ENCODE measurements around the gene ATMIN. TPM values are rescaled to one million over a fixed set of nuclear protein-coding genes. Genes with fewer than 3 reads are reported as not detected.

ATMIN gene
- total and polyA plus RNA-seq, 2 of the 13 experiments (the other 11 are each of a cell fraction or from before 2014, with no cell fraction given) = 34.6 to 60.4 TPM

DNA sequence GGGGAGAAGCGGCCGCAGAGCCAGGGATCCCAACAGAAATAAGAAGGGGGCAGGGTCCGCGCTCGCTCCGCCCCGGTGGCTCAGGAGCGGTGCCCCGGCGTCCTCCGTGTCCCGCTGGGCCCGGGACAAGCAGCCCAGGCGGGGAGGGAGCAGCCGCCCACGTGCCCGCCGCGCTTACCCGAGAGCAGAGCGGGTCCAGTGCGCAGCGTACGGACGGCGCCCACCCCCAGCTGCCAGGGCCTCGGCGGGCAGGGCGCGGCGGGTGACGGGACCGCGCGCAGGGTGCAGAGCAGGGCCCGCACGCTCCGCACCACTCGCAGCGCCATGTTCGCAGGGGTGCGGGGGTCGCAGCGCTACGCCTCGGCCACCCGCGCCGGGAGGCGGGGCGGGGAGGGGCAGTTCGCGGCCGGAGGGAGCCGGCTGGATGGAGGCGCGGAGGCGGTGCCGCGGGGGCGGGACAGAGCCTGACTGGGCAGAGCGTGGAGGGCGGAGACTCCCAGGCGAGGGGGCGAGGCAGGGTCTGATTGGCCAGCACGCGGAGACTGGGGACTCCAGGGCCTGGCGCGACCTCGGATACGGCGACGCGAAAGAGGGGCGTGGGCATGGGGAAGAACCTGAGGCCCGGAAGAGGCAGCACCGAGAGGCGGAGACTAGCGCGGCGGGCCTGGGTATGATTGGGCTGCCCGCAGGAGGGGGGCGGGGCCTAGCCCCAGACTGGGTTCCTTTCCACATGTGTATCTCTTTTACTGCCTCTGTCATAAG lies 60.5 kb downstream of the ATMIN start, which contains the start of gene GCSH (continued):
- TF ChIP-seq, protein P1, sequence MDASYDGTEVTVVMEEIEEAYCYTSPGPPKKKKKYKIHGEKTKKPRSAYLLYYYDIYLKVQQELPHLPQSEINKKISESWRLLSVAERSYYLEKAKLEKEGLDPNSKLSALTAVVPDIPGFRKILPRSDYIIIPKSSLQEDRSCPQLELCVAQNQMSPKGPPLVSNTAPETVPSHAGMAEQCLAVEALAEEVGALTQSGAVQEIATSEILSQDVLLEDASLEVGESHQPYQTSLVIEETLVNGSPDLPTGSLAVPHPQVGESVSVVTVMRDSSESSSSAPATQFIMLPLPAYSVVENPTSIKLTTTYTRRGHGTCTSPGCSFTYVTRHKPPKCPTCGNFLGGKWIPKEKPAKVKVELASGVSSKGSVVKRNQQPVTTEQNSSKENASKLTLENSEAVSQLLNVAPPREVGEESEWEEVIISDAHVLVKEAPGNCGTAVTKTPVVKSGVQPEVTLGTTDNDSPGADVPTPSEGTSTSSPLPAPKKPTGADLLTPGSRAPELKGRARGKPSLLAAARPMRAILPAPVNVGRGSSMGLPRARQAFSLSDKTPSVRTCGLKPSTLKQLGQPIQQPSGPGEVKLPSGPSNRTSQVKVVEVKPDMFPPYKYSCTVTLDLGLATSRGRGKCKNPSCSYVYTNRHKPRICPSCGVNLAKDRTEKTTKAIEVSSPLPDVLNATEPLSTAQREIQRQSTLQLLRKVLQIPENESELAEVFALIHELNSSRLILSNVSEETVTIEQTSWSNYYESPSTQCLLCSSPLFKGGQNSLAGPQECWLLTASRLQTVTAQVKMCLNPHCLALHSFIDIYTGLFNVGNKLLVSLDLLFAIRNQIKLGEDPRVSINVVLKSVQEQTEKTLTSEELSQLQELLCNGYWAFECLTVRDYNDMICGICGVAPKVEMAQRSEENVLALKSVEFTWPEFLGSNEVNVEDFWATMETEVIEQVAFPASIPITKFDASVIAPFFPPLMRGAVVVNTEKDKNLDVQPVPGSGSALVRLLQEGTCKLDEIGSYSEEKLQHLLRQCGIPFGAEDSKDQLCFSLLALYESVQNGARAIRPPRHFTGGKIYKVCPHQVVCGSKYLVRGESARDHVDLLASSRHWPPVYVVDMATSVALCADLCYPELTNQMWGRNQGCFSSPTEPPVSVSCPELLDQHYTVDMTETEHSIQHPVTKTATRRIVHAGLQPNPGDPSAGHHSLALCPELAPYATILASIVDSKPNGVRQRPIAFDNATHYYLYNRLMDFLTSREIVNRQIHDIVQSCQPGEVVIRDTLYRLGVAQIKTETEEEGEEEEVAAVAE (CRISPR knock-in tag; IDR thresholded peaks at IDR 0.05; ENCODE audit: borderline replicate concordance) = no peak
- TF ChIP-seq GABPB1 (CRISPR knock-in tag; IDR thresholded peaks at IDR 0.05) (peak; percentile 89), DRAP1 (CRISPR knock-in tag; IDR thresholded peaks at IDR 0.05) (peak; percentile 84), ARNT (IDR thresholded peaks at IDR 0.05) (no peak), E2F2 (CRISPR knock-in tag; IDR thresholded peaks at IDR 0.05; ENCODE audit: borderline replicate concordance) (no peak), FOXJ3 (CRISPR knock-in tag; IDR thresholded peaks at IDR 0.05; ENCODE audit: borderline replicate concordance) (no peak), ZNF713 (CRISPR knock-in tag; IDR thresholded peaks at IDR 0.05) (peak; percentile 87; the same call in 1 of the 2 replicates), ZNF230 (CRISPR knock-in tag; IDR thresholded peaks at IDR 0.05) (no peak), ZNF484 (CRISPR knock-in tag; IDR thresholded peaks at IDR 0.05; ENCODE audit: borderline replicate concordance, low read depth) (0 out of 2 replicates have a peak, but pooled peaks have one; percentile 31), KDM5B (CRISPR knock-in tag; IDR thresholded peaks at IDR 0.05; ENCODE audit: borderline replicate concordance) (peak; percentile 91; the same call in 1 of the 2 replicates), ZNF775 (CRISPR knock-in tag; IDR thresholded peaks at IDR 0.05; ENCODE audit: borderline replicate concordance) (no peak), RFXAP (CRISPR knock-in tag; IDR thresholded peaks at IDR 0.05; ENCODE audit: borderline replicate concordance) (peak; percentile 73), ZBTB42 (CRISPR knock-in tag; IDR thresholded peaks at IDR 0.05) (no peak), GFI1 (CRISPR knock-in tag; IDR thresholded peaks at IDR 0.05; ENCODE audit: borderline replicate concordance) (no peak), ZNF766 (CRISPR knock-in tag; IDR thresholded peaks at IDR 0.05; ENCODE audit: borderline replicate concordance) (peak; percentile 55; the same call in 1 of the 2 replicates), HNRNPL (IDR thresholded peaks at IDR 0.05; ENCODE audit: low read depth, low read length) (0 out of 2 replicates have a peak, but pooled peaks have one; percentile 2), ATRX (CRISPR knock-in tag; IDR thresholded peaks at IDR 0.05; ENCODE audit: borderline replicate concordance) (no peak), KLF16 (CRISPR knock-in tag; IDR thresholded peaks at IDR 0.05) (peak in 1 of 2 experiments; percentile 64; a peak in 2 of 4 replicates)
- TF ChIP-seq, protein P2, sequence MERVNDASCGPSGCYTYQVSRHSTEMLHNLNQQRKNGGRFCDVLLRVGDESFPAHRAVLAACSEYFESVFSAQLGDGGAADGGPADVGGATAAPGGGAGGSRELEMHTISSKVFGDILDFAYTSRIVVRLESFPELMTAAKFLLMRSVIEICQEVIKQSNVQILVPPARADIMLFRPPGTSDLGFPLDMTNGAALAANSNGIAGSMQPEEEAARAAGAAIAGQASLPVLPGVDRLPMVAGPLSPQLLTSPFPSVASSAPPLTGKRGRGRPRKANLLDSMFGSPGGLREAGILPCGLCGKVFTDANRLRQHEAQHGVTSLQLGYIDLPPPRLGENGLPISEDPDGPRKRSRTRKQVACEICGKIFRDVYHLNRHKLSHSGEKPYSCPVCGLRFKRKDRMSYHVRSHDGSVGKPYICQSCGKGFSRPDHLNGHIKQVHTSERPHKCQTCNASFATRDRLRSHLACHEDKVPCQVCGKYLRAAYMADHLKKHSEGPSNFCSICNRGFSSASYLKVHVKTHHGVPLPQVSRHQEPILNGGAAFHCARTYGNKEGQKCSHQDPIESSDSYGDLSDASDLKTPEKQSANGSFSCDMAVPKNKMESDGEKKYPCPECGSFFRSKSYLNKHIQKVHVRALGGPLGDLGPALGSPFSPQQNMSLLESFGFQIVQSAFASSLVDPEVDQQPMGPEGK (CRISPR knock-in tag; IDR thresholded peaks at IDR 0.05) = peak; percentile 60
- TF ChIP-seq, protein P3, sequence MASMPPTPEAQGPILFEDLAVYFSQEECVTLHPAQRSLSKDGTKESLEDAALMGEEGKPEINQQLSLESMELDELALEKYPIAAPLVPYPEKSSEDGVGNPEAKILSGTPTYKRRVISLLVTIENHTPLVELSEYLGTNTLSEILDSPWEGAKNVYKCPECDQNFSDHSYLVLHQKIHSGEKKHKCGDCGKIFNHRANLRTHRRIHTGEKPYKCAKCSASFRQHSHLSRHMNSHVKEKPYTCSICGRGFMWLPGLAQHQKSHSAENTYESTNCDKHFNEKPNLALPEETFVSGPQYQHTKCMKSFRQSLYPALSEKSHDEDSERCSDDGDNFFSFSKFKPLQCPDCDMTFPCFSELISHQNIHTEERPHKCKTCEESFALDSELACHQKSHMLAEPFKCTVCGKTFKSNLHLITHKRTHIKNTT (CRISPR knock-in tag; IDR thresholded peaks at IDR 0.05) = no peak
